Activated CD4-positive, alpha-beta T cell treated with anti-CD3 and anti-CD28 coated beads, Interleukin-2, amount 50 U/mL, for 24 hours (primary cell): ENCODE results near the gene TMEM119.
"Not testable (repeated sequence)": the region's sequence is repeated elsewhere in the genome, so short reads cannot be mapped to it uniquely, and the experiment has no call there.

Experiments
- DNase-seq, 2 donors: peaks; one replicate each; pipeline ENCODE4 v3.0.0-alpha.2; 2020; ENCODE audit warnings: low read depth in 1 of 2, low spot score in 1 of 2

The TMEM119 gene

DNA sequence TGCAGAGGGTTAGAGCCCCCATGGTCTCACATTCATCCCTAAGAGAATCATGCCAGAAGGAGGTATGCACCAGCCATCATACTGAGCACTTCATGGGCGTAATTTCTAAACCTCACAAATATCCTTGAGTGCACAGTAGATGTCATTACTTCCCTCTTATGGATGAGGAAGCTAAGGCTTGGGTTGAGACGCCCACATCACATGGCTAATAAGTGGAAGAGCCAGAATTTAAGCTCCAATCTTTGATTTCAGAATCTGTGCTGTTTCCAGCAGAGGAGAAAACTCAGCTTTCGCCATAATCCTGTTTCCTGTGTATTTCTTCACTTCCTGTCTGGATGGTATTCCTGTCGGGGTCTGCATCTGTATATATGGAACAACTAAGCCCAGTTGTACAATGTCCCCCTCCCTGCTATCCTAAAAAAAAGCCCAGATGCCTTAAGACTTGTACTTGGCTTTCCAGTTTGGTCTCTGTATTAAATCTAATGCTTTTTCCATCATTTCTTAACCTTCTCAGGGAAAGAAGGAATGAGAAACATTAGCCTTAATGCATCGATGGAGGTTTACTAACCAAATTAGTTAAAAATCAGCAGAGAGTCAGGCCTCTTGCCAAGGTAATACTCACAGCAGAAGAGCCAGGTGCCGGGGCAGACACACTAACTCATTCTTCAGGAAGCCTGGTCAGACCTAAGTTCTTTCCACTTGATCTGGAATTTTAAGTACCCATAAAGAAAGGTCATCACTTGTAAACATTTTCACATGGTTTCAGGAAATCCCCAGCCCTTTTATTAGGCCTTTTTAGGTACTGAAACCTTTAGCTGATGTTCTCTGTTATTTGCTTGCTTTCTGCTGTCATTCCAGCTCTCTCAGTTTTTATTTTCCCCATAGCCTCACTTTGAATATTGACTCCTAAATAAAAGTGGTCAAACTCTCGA lies 30.2 kb downstream of the TMEM119 start:
- no peak for DNase-seq

DNA sequence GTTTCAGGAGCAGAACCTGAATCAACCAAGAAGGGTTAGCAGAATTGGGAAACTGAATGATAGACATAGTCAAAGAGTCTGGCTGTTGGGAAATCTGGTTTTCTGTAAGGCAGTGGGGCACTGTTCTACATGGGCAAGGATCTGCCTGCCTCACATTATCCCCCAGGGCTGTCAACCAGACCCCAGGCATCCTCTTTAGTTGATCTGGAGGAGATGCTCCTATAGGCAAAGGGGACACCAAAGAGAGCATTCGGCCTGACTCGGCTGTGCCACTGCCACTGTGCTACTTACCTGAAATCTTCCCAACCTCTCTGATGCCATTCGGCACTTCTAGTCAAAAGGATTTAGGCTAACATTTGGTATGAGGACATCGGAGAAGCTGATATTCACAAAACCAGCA lies 31.4 kb downstream of the TMEM119 start:
- no peak for DNase-seq

DNA sequence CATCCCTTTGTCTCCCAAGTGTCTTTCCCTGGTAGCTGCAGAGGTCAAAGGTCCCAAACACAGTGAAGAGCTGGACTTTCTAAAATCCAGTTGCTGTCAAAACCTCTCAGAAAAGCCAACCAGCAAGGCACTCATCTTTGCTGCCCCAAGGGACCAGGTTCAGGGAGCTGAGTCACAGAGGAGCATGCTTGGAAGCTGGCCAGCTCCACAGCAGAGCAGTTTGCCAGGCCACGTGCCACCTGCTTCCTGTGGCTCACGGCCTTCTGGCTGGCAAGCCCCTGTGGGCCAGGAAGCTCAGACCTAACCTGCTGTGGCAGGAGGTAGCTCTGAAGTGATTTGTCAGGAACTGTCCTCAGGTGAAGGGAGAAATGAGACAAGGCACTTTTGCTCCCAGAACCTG lies 31.9 kb downstream of the TMEM119 start:
- peak in 1 of 2 donors; percentile 52 for DNase-seq

DNA sequence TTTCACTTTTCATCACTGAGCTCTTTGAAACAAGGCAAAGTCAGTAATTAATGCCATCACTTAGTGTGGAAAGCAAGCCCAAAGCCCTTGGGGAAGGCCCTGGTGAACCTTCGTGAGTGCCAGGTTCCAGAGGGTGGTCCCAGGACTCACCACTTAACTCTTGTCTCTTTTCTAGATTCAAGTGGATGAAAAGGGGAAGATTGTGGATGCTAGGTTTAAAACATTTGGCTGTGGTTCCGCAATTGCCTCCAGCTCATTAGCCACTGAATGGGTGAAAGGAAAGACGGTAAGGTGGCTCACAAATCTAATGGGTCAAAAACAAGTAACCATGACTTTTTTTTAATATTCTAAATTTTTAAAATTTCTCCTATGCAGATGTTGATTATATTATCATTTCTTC lies 32.7 kb downstream of the TMEM119 start:
- no peak for DNase-seq

DNA sequence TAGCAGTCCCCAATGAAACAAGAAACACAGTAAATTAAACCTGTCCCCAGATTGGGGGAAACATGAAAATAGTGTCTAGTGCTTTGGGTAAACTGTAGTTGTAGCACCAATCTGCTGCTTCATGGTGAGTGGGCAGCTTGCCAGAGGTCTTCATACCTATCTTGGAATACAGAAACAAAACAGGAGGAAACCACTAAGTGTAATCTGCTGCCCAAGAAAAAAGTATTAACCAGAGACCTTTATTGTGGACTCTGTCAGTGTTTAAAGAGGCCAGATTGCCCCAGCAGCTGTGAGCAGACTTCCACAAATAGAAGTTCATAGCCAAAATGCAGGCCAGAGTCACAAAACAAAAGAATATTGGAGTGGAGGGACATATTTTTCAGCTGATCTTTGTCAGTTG lies 33.2 kb downstream of the TMEM119 start:
- no peak for DNase-seq

DNA sequence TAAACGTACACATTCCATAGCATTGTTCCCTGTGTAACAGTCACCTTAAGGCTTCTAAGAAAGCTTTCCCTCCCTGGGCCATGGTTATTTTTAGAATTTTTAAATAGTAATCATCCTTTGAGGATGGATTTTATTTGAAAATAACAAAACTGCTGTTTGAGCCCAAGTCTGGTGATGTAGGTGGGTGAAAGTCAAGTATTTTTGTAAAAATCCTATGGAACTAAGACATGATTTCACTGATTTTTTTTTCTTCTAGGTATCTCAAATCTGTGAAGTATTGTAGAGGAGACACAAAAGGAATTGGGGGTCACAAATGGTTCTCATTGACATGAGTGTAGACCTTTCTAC lies 34.1 kb downstream of the TMEM119 start:
- no peak for DNase-seq

DNA sequence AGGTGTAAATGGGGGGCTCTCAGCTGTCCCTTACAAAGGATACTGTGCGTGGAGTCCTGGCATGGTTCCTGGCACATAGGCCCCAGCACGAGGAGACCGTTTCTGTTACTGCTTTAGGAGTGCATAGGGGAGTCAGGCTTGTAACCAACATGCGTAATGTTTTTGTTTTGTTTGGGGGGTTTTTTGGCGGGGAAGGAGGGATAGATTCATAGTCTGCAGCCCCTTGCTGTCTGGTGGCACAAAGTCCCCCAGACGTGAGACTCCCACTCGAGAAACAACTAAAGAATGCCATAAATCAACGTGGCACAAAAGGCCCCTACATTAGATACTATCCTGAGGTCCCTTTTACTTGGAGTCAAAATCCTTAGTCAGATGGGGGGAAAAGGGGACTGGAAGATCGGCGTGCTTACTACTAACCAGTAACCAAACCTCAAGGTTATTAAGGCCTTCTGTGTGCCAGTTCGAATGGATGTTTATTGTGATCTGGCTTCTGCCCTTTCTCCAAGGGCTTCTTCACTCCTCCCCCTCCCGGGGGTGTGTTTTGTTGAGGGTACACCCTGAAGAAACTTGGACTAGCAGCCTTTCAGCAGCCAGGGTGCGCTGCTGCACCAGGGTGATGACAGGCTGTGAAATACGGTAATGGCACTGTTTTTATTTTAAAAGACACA lies 34.6 kb downstream of the TMEM119 start:
- peak; percentile 59 to 86 for DNase-seq

DNA sequence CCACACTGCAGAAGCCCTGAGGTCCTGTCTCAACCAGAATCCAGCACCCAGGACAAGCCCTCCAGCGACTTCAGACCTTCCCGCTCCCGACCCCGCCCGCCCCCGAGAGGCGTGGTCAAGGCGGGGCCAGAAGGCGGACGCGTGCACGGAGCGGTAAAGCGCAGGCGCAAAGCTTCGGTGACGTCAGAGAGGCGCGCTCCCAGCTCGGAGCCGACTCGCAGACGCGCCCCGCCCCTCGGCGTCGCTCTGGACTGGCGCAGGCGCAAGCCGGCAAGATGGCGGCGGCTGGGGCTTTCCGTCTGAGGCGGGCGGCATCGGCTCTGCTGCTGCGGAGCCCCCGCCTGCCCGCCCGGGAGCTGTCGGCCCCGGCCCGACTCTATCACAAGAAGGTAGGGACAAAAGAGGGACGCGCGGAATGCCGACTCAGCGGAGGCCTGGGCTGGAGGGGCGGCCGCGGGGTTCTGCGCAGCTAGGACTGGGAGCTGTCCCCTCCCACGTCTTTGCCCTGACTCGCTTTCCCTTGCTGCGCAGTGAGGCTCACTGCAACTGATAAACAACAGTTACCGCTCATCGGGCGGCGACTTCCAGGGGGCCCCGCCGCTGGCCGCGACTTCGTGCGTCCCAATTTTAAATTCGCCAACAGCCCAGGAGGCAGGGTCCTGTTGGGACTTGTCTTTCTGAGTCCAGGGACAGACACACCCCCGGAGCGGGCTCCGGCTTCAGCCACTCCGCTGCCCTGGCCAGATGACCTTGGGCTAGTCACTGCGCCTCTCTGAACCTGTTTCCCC lies 35.3 kb downstream of the TMEM119 start, which contains the start of gene ISCU:
TSS of gene ISCU (plus strand) at position 249 of the 788 bp plus-strand sequence. CDS start at position 276, 27 bp downstream.
- DNase-seq: peak; percentile 97 to 99

DNA sequence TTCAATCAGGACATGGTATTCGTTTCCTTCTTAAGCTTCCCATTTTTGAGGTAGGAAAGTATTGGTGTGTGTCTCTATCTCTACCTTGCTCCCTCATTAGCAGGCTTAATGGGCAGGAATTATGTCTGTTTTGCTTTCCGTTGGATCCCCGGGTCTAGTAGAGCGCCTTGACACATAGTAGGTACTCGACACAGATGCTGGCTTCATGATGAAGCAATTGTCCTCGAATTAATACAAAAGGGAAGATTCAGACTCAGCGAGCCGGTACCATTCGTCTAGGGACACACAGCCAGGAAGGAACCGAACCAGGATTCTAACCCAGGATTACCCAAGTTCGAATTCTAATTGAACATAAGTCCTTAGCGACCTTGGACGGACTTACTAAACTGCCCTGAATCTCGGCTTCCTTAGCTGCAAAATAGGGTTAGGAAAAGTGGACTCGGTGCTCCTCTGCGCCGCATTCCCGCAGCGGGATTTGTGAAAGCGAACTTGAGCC lies 36.0 kb downstream of the TMEM119 start:
- DNase-seq: no peak

DNA sequence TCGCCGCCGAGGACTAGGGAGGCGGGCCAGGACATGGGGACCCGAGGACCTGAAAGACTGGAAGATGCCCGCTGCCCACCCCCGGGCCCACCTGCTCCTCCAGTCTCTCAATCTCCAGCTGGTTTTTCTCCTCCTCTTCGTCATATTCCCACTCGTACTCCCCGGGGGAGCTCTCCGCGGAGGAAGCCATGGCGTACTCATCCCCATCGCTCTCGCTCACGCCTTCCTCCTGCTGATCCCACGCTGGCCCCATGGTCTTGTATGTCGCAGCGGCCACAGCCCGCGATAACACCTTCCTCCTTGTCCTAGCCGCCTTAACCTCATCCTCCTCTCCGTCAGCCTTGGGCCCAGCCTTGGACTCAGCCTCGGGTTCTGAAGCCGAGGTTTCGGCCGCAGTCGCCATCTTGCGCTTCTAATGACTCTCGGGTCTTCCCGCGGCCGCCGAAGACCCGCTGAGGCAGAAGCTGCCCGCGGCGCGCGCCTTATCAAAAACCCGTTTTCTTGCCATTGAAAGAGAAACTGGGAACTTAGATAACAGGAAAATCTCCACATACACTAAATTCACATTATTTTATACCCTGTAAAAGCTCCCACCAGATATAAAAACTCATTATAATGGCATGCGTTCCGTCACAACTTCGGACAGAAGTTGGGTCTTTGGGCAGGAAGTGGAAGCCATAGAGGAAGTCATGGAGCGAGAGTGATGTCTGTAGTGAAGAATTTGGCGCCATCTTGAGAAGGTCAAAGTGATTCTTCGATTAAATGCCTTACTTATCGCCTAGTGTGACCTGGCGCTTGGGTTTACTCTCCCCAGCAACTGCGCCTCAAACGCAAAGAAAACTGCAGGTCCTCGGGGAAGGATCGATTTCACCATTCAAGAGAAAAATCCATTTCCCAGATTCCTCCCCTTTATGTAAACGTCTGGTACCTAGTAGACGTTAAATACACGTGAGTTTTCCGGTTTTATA lies 36.8 kb downstream of the TMEM119 start, which contains the start of gene SART3:
TSS of gene SART3 (minus strand) at position 422 of the 968 bp plus-strand sequence. CDS start at position 403, 19 bp downstream.
- DNase-seq: peak; percentile 70 to 74

DNA sequence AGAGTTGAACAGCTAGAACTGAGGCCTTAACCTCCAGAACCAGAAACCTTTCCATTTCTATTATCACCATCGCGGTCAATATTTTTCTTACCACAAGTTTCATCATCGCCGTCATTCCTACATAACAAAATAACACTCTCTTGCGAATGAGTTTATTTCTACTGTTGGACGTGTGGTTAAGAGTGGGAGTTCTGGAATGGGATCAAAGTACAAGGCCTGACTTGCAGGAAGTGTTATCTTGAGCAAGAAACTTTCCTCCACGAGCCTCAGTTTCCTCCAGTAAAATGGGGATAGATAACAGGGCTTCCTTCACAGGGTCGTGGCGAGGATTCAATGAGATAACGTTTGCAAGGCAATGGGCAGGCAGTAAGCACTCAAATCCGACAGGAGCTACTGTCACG lies 37.6 kb downstream of the TMEM119 start:
- no peak for DNase-seq

DNA sequence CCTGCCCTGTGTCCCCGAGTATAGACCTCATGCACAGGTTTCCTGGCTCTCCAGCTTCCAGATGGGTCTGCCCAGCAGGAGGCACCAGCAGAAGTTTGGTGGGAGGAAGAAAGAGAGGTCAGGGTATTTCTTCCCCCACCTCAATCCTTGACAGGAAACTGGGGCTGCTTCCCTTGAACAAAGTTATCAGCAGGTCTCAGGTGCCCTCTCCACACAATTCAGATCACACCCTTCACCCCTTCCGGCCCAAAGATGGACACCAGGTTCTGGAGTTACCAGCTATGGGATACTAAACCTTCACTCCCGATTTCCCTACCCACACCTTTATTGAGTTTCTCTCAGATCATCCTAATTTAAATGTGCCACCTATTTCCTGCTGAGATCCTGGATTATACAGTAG lies 38.1 kb downstream of the TMEM119 start:
- no peak for DNase-seq

DNA sequence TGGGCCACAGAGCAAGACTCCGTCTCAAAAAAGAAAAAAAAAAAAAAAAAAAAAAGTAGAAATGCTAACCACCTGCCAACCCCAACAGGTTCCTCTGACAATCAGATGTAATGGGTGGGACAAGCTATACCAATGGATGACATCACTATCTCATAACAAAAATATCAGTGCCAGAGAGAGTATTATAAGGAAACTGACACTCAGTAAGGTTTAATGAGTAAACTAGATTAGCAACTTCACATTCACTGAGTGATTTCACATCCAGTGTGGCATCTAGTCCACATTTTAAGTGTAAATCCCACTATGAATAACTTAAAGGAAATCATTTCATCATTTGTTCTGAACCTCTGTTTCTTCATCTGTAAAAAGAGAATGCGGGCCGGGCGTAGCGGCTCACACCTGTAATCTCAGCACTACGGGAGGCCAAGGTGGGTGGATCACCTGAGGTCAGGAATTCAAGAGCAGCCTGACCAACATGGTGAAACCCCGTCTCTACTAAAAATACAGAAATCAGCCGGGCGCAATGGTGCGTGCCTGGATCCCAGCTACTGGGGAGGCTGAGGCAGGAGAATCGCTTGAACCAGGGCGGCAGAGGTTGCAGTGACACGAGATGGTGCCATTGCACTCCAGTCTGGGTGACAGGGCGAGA lies 38.8 kb downstream of the TMEM119 start:
- no peak for DNase-seq

DNA sequence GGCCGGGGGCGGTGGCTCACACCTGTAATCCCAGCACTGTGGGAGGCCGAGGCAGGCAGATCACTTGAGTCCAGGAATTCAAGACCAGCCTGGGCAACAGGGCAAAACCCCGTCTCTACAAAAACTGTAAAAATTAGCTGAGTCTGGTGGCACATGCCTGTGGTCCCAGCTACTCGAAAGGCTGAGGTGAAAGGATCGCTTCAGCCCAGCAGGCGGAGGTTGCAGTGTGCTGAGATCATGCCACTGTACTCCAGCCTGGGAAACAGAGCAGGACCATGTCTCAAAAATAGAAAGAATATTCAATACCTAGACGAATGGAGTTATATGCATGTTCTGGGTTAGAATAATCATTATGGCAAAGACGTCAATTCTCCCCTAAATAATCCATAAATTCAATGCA lies 42.5 kb downstream of the TMEM119 start:
- not testable (repeated sequence) for DNase-seq

DNA sequence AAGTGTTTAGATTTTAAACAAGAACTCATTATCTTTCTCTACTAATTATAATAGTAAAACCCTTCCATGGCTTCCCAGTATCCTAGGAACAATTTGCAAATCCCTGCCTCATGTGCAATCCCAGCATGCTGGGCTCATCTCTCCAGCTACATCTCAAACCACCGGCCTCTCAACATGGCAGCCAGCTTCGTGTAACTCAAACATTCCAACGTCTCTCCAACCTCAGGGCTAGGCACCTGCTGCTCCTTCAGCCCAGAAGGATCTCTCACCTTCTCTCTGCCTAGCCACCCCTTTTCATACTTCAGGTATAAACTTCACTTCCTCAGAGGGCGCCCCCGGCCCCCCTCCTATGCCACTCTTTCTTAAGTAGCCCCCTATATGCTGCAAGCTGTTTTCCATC lies 44.1 kb downstream of the TMEM119 start:
- DNase-seq: no peak

DNA sequence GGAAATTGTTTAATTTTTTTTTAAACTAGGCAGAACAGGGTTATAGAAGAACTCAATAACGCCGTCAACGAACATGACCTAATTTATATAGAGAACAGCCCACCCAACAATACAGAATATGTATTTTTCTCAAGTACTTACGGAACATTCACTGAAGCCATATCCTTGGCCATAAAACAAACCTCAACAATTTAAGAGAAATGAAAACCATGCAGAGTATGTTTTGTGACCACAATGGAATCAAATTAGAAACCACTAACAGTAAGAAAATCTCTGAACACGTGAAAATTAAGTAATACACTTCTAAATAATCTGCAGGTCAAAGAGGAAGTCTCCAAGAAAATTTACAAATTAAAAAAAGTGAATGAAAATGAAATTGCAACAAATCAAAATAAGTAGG lies 46.3 kb downstream of the TMEM119 start:
- DNase-seq: no peak

DNA sequence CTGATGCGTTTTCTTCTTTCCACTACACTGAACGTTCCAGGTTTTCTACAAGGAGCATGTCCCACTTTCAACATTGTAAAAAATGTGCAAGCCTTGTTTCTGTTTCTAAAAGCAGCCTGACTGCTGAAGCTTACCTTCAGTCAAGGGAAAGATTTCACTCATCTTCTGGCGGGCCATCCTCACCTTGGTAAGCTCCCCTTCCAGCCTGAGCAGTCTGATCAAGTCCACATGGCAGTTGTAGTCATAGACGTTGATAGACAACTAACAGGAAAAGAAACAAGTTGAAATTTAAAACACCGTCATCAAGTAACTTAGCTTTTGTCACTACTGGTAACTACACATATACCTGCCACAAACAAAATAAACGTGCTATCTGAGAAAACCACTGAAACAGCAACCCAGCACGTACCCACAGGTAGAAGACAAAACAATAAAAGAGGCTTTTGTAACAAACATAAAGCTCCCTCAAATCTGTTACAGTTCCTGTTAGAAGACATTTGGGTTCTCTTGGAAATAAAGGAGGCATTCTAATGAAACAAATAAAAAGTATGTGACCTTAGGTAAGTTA lies 48.8 kb downstream of the TMEM119 start:
- DNase-seq: no peak

DNA sequence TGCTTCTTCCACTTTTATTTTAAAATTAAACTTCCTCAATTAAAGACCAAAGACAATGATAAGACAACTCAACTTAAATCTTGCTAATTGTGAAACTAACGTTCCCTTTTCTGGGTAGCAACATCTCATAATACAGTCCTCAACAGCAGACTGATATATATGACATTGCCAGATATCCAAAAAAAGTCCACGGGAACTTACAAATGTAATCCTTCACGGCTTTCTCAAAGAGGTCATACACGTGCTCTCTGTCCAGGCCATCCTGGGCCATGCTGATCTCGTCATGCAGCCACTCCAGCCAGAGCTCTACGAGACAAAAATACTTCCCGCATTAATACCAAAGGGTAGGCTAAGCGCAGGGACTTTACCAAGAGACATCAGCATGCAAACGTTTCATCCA lies 50.2 kb downstream of the TMEM119 start:
- no peak for DNase-seq

DNA sequence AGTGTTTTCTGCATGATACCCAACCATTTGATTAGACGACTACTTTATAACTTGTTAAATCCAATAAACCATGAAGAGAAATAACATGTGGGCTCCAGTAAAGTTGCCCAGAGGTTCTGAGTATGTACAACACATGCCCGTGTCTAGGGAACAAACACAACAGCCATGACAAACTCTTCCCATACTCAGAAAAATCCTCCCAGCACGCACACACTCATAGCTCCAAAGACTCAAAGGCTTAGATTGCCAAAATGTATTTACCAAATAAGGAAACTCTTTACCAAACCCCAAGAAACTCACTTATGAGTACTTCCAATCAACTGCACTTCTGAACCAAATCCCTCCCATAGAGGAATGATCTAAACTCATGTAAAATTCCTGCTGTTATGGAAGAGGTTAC lies 54.2 kb downstream of the TMEM119 start:
- DNase-seq: no peak
